Measurements from ENCODE around the gene SLC35F6. TPM values are rescaled to one million over a fixed set of nuclear protein-coding genes. Genes with fewer than 3 reads are reported as not detected.
"Not testable (repeated sequence)": the region's sequence is repeated elsewhere in the genome, so short reads cannot be mapped to it uniquely, and the experiment has no call there.

The SLC35F6 gene
- polyA plus RNA-seq, 1 donor = 14.1 TPM

DNA sequence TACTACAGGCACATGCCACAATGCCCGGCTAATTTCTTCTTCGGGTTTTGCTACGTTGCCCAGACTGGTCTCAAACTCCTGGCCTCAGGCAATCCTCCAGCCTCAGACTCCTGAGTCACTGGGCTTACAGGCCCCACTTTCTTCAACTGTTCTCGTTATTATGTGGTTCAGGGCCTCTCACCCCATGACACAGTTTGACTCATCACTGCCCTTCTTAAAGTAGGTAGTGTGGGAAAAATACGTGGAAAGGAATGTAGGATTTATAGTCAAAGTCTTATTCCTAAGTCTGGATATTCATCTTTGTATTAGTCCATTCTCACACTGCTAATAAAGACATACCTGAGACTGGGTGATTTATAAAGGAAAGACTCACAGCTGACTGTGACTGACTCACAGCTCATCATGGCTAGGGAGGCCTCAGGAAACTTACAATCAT lies 41.2 kb downstream of the SLC35F6 start:
- WGBS (ENCODE audit: insufficient coverage, low lambda C conversion rate) = 67% methylated on average over 3 of the region's 5 CpGs
- Histone ChIP-seq H3K27ac (ENCODE audit: low read length) (no peak overlapping the region), H3K27me3 (ENCODE audit: control insufficient read depth, insufficient read depth, low read length) (no peaks in the 10 kb centered on the region), H3K4me3 (ENCODE audit: low read length) (no peak overlapping the region), H3K4me1 (ENCODE audit: control insufficient read depth, insufficient read depth, low read length) (no peaks in the 10 kb centered on the region), H3K9me3 (ENCODE audit: control insufficient read depth, low read depth, low read length) (no peaks in the 10 kb centered on the region), H3K36me3 (ENCODE audit: control insufficient read depth, insufficient read depth, low read length) (no peaks in the 10 kb centered on the region)
- no peak for DNase-seq

DNA sequence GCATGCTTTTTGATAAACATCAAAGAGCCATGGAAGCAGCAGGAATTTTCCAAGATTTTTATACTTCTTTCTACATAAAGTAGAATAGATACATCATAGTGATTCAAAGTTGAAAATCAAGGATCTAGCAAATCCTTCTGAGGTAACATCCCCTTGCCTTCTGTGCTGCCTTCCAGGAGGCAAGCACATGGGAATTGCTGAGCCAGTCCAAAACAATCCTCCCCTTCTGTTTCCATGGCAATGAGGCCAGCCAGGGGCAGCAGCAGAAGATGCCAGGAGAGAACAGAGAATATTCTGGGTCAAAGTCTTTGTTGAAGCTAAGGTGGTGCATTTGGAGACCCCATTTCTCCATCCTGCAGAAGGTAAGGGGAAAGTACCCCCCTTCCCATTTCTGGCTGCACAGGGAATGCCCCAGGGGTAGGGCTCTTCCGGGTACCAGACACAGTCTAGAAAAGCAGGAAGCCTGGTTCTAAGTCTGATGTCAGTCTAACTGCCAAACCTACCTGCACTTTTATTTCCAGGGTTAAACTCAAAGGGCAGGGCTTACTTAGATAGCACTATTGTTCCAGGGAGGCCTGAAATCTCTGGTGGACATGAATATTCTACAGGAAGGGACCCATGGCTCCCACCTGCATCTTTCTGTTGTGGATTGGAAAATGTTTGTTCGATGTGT lies 43.8 kb downstream of the SLC35F6 start:
- no CpG with 5 or more reads among the region's 2 CpGs for WGBS (ENCODE audit: insufficient coverage, low lambda C conversion rate)
- Histone ChIP-seq H3K36me3 (ENCODE audit: control insufficient read depth, insufficient read depth, low read length) (no peaks in the 10 kb centered on the region), H3K4me1 (ENCODE audit: control insufficient read depth, insufficient read depth, low read length) (no peaks in the 10 kb centered on the region), H3K4me3 (ENCODE audit: low read length) (no peak overlapping the region), H3K9me3 (ENCODE audit: control insufficient read depth, low read depth, low read length) (no peaks in the 10 kb centered on the region), H3K27ac (ENCODE audit: low read length) (no peak overlapping the region), H3K27me3 (ENCODE audit: control insufficient read depth, insufficient read depth, low read length) (no peaks in the 10 kb centered on the region)
- no peak for DNase-seq

DNA sequence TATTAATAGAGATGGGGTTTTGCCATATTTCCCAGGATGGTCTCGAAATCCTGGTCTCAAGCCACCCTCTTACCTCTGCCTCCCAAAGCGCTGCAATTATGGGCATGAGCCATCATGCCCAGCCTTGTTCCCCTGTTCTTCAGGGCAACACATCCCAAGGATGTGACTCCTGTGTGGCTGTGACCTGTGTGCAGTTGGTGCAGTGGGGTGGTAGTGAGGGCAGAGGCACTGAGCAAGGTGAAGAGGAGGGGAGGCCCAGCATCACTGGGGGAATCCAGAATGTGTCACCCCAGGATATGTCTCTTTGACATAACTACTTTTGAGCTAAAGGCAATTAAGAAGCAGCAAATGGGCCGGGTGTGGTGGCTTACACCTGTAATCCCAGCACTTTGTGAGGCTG lies 45.1 kb downstream of the SLC35F6 start:
- WGBS (ENCODE audit: insufficient coverage, low lambda C conversion rate) = no CpG with 5 or more reads among the region's 3 CpGs
- H3K27me3 ChIP-seq (ENCODE audit: control insufficient read depth, insufficient read depth, low read length) = no peaks in the 10 kb centered on the region
- no peaks in the 10 kb centered on the region for H3K36me3 ChIP-seq (ENCODE audit: control insufficient read depth, insufficient read depth, low read length)
- no peak overlapping the region for H3K4me3 ChIP-seq (ENCODE audit: low read length)
- H3K4me1 ChIP-seq (ENCODE audit: control insufficient read depth, insufficient read depth, low read length) = no peaks in the 10 kb centered on the region
- H3K27ac ChIP-seq (ENCODE audit: low read length) = no peak overlapping the region
- DNase-seq = no peak
- H3K9me3 ChIP-seq (ENCODE audit: control insufficient read depth, low read depth, low read length) = no peaks in the 10 kb centered on the region

DNA sequence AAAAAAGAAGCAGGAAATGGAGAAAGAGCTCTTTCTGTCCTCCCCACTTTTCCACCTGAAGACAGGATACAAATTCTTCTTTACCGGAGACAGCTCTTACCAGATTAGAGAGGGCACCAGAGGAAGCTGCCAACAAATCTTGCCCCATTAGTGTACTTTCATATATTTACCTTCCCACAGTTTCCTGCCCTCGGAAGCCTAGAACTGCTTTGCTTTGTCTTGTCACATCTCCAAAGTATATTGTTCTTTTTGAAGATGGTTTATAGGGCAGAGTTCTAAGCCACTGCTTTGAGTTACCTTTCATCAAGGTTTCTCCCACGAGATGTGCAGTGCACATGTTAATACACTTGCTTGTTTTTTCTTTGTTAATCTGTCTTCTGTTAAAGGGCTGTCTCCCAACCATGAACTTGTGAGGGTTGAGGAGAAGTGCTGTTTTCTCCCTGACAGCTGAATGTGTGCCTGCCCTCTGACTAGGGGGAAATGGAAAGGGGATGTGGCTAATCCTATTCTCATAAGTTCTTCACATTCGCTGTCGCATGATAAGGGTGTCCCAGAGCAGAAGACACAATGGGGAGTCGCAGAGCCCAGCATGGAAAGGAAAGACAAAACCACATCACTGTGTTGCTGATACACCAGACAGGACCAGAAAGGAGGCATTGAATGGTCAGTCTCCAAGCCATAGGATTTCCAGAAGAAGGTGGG lies 45.9 kb downstream of the SLC35F6 start:
- DNase-seq = no peak
- Histone ChIP-seq H3K27me3 (ENCODE audit: control insufficient read depth, insufficient read depth, low read length) (no peaks in the 10 kb centered on the region), H3K9me3 (ENCODE audit: control insufficient read depth, low read depth, low read length) (no peaks in the 10 kb centered on the region), H3K36me3 (ENCODE audit: control insufficient read depth, insufficient read depth, low read length) (no peaks in the 10 kb centered on the region), H3K4me3 (ENCODE audit: low read length) (no peak overlapping the region), H3K4me1 (ENCODE audit: control insufficient read depth, insufficient read depth, low read length) (no peaks in the 10 kb centered on the region), H3K27ac (ENCODE audit: low read length) (no peak overlapping the region)
- WGBS (ENCODE audit: insufficient coverage, low lambda C conversion rate) = no CpG with 5 or more reads among the region's 6 CpGs

DNA sequence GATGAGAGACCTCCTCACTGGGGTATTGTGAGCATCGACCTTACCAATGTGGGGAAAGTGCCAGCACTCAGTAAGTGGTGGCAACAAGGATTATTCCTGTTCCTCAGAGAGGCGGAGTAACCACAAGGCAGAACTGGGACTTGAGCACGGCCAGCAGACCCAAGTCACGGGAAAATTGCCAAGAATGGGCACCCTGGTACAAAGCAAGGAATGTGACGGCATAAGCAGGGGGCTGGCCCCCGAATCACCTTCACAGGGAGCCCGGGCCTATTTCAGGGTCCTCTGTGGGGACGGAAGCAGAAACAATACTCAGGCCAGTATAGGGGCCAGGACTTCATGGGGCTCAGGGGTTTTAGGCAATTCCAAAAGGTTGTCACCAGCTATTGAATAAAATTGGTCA lies 47.2 kb downstream of the SLC35F6 start:
- Histone ChIP-seq H3K27ac (ENCODE audit: low read length) (no peak overlapping the region), H3K4me3 (ENCODE audit: low read length) (no peak overlapping the region), H3K27me3 (ENCODE audit: control insufficient read depth, insufficient read depth, low read length) (no peaks in the 10 kb centered on the region), H3K4me1 (ENCODE audit: control insufficient read depth, insufficient read depth, low read length) (no peaks in the 10 kb centered on the region), H3K36me3 (ENCODE audit: control insufficient read depth, insufficient read depth, low read length) (no peaks in the 10 kb centered on the region), H3K9me3 (ENCODE audit: control insufficient read depth, low read depth, low read length) (no peaks in the 10 kb centered on the region)
- WGBS (ENCODE audit: insufficient coverage, low lambda C conversion rate) = no CpG with 5 or more reads among the region's 8 CpGs
- DNase-seq = no peak

DNA sequence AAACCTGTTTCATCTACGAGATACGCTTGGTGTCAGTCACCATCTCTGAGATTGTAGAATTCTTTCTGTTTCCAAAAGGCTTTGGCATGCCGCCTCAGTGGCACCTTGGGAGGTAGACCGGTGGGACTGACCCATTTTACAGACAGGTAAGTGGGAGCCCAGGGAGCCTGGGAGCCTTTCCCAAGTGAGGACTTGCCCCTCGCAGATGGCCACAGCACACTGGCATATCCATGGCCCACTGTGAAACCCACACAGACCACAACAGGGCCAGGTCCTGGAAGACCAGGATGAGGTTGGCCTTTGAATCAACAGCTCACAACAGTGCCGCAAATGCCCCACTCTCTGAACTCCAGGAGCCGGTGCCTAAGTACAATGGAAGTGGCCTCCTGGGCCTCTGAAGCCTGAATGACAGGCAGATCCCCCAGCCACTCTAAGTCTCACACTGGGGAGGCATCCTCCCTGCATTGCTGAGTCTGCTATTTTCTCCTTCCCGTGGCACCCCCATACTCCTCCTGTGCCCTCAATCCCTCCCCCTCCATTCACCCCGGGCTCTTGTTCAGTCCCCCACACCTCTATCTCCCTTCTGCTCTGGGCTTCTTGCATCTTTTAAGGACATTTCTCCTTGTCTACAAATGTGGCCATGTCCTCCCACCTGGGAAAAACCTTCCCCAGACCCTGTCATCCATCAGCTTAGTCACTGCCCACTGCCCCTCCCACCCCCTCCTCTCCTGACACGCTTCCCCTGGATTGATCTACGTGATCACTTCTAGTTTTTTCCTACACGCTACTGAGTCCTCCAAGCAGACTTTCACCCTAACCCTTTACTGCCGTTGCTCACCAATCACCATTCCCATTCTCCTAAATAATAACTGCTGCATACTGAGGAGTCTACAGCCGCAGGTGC lies 48.0 kb downstream of the SLC35F6 start:
- no peak overlapping the region for H3K4me3 ChIP-seq (ENCODE audit: low read length)
- DNase-seq = no peak
- H3K4me1 ChIP-seq (ENCODE audit: control insufficient read depth, insufficient read depth, low read length) = no peaks in the 10 kb centered on the region
- H3K36me3 ChIP-seq (ENCODE audit: control insufficient read depth, insufficient read depth, low read length) = no peaks in the 10 kb centered on the region
- no peaks in the 10 kb centered on the region for H3K9me3 ChIP-seq (ENCODE audit: control insufficient read depth, low read depth, low read length)
- WGBS (ENCODE audit: insufficient coverage, low lambda C conversion rate) = 80% methylated on average over 1 of the region's 14 CpGs
- H3K27me3 ChIP-seq (ENCODE audit: control insufficient read depth, insufficient read depth, low read length) = peaks cover 4% of the 10 kb centered on the region
- no peak overlapping the region for H3K27ac ChIP-seq (ENCODE audit: low read length)

DNA sequence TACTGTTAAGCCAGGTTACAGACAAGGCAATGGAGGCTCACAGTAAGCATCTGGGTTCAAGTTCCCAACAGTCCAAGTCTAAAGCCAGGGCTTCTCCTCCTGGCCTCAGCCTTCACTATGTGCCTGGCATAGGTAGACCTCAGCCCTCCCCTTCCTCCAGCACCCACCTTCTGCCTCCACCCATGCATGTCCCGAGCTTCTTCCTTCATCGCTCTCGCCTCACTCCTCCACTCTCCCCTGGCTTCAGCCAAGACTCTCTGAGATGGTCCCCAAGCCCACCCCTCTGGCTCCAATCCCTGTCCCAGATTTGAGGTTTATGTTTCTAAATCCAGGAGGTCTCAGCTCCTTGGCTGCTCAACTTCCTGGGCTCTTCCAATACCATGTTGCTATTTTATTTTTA lies 48.6 kb downstream of the SLC35F6 start:
- 100% methylated on average over 1 of the region's 3 CpGs for WGBS (ENCODE audit: insufficient coverage, low lambda C conversion rate)
- no peak overlapping the region for H3K27ac ChIP-seq (ENCODE audit: low read length)
- no peak for DNase-seq
- H3K27me3 ChIP-seq (ENCODE audit: control insufficient read depth, insufficient read depth, low read length) = peaks cover 4% of the 10 kb centered on the region
- H3K4me1 ChIP-seq (ENCODE audit: control insufficient read depth, insufficient read depth, low read length) = no peaks in the 10 kb centered on the region
- no peaks in the 10 kb centered on the region for H3K36me3 ChIP-seq (ENCODE audit: control insufficient read depth, insufficient read depth, low read length)
- no peak overlapping the region for H3K4me3 ChIP-seq (ENCODE audit: low read length)
- H3K9me3 ChIP-seq (ENCODE audit: control insufficient read depth, low read depth, low read length) = no peaks in the 10 kb centered on the region

DNA sequence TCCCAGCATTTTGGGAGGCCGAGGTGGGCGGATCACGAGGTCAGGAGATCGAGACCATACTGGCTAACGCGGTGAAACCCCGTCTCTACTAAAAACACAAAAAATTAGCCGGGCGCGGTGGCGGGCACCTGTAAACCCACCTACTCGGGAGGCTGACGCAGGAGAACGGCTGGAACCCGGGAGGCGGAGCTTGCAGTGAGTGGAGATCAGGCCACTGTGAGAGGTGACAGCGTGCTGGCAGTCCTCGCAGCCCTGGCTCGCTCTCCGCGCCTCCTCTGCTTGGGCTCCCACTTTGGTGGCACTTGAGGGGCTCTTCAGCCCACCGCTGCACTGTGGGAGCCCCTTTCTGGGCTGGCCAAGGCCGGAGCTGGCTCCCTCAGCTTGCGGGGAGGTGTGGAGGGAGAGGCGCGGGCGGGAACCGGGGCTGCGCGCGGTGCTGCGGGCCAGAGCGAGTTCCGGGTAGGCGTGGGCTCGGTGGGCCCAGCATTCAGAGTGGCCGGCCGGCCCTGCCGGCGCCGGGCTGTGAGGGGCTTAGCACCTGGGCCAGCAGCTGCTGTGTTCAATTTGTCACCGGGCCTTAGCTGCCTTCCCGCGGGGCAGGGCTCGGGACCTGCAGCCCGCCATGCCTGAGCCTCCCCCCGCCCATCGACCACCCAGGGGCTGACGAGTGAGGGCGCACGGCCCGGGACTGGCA lies 50.1 kb downstream of the SLC35F6 start:
- H3K27ac ChIP-seq (ENCODE audit: low read length); DNase-seq; H3K4me1 ChIP-seq (ENCODE audit: control insufficient read depth, insufficient read depth, low read length); H3K27me3 ChIP-seq (ENCODE audit: control insufficient read depth, insufficient read depth, low read length); H3K9me3 ChIP-seq (ENCODE audit: control insufficient read depth, low read depth, low read length); H3K4me3 ChIP-seq (ENCODE audit: low read length); H3K36me3 ChIP-seq (ENCODE audit: control insufficient read depth, insufficient read depth, low read length): not testable (repeated sequence)
- WGBS (ENCODE audit: insufficient coverage, low lambda C conversion rate) = 100% methylated on average over 5 of the region's 52 CpGs

DNA sequence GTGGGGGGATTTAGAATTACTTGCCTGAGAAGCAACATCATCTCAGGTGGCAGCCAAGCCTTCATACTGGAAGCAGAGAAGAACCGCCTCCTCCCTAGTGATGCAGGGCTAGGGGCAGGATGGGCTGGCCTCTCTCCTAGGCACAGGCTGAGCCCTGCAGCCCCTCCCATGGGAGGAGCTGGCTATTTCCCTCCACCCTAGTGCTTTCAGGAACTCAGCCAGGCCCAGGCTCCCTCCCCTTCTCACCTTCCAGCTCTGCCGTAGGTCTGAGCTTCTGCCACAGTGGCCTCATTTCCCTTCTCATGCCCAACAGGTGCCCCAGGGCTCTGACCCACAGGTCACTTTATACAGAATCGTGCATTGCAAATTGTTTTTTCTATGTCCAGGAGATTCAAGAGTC lies 52.8 kb downstream of the SLC35F6 start:
- H3K36me3 ChIP-seq (ENCODE audit: control insufficient read depth, insufficient read depth, low read length) = no peaks in the 10 kb centered on the region
- no peak overlapping the region for H3K27ac ChIP-seq (ENCODE audit: low read length)
- no peak for DNase-seq
- no peak overlapping the region for H3K4me3 ChIP-seq (ENCODE audit: low read length)
- H3K27me3 ChIP-seq (ENCODE audit: control insufficient read depth, insufficient read depth, low read length) = peaks cover 4% of the 10 kb centered on the region
- H3K9me3 ChIP-seq (ENCODE audit: control insufficient read depth, low read depth, low read length) = no peaks in the 10 kb centered on the region
- H3K4me1 ChIP-seq (ENCODE audit: control insufficient read depth, insufficient read depth, low read length) = no peaks in the 10 kb centered on the region
- no CpG with 5 or more reads among the region's 3 CpGs for WGBS (ENCODE audit: insufficient coverage, low lambda C conversion rate)

DNA sequence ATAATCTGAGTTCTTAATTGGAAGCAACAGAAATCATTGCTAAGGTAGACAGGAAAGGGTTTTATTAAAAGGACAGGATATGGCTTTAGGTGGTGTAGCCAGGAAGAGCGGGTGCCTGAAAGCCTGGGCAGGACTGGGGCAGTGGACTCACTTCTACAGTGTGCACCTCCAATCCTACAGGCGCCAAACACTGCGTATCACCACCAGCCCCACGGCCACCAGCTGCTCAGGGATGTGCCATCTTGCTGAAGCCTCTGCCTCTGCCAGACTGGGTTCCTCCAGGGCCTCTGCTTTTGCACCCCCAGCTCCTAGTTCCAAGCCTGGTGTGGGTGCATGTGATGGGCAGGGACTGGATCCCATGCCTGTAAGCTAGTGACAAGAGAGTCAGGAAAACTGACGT lies 54.2 kb downstream of the SLC35F6 start:
- 86% methylated on average over 1 of the region's 5 CpGs for WGBS (ENCODE audit: insufficient coverage, low lambda C conversion rate)
- Histone ChIP-seq H3K36me3 (ENCODE audit: control insufficient read depth, insufficient read depth, low read length) (no peaks in the 10 kb centered on the region), H3K27ac (ENCODE audit: low read length) (no peak overlapping the region), H3K4me1 (ENCODE audit: control insufficient read depth, insufficient read depth, low read length) (no peaks in the 10 kb centered on the region), H3K4me3 (ENCODE audit: low read length) (no peak overlapping the region), H3K9me3 (ENCODE audit: control insufficient read depth, low read depth, low read length) (no peaks in the 10 kb centered on the region), H3K27me3 (ENCODE audit: control insufficient read depth, insufficient read depth, low read length) (peaks cover 5% of the 10 kb centered on the region)
- DNase-seq = no peak
